HEK293T (cell line): ENCODE results near the gene OR13J1.

Source experiments
- BHLHE40 ChIP-seq: fragments of 450-650 bp; IDR thresholded peaks from 2 replicates; pipeline ENCODE4 v1.6.1; 2016; ENCODE audit warnings: mild to moderate bottlenecking, moderate library complexity, borderline replicate concordance
- ELF4 ChIP-seq: fragments of 450-650 bp; IDR thresholded peaks from 2 replicates; pipeline ENCODE4 v1.6.1; 2017; ENCODE audit warnings: antibody characterized with exemption
- FOXM1 ChIP-seq: fragments of 450-650 bp; IDR thresholded peaks from 2 replicates; pipeline ENCODE4 v1.6.1; 2017; ENCODE audit warnings: mild to moderate bottlenecking, borderline replicate concordance
- HDGF ChIP-seq: fragments of 450-650 bp; IDR thresholded peaks from 2 replicates; pipeline ENCODE4 v1.6.1; 2017; ENCODE audit warnings: antibody characterized with exemption, borderline replicate concordance
- L3MBTL2 ChIP-seq: fragments of 450-650 bp; conservative IDR thresholded peaks from 2 replicates; pipeline ENCODE4 v1.6.1; 2016; ENCODE audit warnings: mild to moderate bottlenecking
- SP1 ChIP-seq: fragments of 450-650 bp; IDR thresholded peaks from 2 replicates; pipeline ENCODE4 v1.6.1; 2017
- SUZ12 ChIP-seq: fragments of 450-650 bp; IDR thresholded peaks from 2 replicates; pipeline ENCODE4 v1.6.1; 2016; ENCODE audit warnings: mild to moderate bottlenecking
- TARDBP ChIP-seq: fragments of 450-650 bp; IDR thresholded peaks from 2 replicates; pipeline ENCODE4 v1.6.1; 2016
- ZNF384 ChIP-seq: fragments of 450-650 bp; IDR thresholded peaks from 2 replicates; pipeline ENCODE4 v1.6.1; 2016

DNA sequence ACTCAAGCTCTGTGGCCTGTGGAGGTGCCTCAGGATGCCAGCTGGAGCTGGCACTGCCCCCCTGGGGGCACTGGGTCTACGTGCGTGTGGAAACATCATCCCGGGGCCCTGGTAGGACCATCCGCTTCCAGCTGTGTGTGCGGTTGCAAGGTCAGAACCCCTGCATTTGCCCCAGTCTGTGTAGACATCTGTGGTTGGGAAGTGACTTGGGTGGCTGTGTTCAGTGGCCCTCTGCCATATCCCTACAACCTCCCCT is 28.6 kb downstream of the OR13J1 start:
- TF ChIP-seq ELF4 (no peak), SP1 (no peak), FOXM1 (no peak), BHLHE40 (no peak), SUZ12 (no peak), ZNF384 (no peak), TARDBP (no peak), HDGF (no peak), L3MBTL2 (no peak)
